HG03571 (cell line): ENCODE measurements around the gene MYO6.

ENCODE experiments used
- ATAC-seq: cut with Tn5 transposase; IDR thresholded peaks from one replicate; pipeline ENCODE4 v1.9.1; 2021; ENCODE audit not compliant: unreplicated experiment

The MYO6 gene

DNA sequence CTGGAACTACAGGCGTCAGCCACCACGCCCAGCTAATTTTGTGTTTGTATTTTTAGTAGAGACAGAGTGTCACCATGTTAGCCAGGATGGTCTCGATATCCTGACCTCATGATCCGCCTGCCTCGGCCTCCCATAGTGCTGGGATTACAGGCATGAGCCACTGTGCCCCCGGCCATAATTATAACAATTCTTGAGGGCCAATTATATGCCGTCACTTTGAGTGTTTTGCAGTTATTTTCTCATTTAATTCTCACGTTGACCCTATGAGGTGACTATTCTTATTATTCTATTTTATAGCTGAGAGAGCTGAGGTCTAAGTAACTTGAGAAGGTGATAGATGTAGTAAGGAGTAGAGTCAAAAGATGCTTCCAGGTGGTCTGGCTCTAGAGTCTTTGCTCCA is 13.0 kb downstream of the MYO6 start:
- no peak for ATAC-seq

DNA sequence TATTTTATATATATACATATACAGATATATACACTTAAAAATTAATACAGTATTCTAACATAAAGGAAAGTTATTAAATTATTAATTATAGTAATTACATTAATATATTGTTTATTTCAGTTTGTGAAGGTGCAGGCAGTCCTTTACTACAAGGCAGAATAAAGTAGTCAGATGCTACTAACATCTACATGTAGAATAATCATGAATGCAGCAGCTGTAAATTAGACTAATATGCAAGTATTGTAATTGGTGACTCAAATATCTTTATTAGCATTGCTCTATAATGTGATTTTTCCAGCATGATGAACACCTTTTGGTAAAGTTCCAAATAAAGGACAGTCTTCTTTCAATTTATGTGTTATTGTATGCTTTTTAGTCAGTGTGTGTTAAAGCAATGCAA is 17.3 kb downstream of the MYO6 start:
- no peak for ATAC-seq

DNA sequence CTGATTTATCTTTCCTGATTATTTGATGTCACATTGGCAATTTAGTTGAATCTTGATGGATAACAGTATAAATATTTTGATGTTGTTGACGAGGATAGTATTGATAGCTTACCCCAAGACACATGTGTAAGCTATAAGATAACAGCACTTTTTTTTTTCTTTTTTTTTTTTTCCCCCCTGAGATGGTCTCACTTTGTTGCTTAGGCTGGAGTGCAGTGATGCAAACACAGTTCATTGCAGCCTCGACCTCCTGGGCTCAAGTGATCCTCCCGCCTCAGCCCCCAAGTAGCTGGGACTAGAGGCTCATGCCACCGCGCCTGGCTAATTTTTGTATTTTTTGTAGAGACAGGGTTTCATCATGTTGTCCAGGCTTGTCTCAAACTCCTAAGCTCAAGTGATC is 21.8 kb downstream of the MYO6 start:
- ATAC-seq = no peak

DNA sequence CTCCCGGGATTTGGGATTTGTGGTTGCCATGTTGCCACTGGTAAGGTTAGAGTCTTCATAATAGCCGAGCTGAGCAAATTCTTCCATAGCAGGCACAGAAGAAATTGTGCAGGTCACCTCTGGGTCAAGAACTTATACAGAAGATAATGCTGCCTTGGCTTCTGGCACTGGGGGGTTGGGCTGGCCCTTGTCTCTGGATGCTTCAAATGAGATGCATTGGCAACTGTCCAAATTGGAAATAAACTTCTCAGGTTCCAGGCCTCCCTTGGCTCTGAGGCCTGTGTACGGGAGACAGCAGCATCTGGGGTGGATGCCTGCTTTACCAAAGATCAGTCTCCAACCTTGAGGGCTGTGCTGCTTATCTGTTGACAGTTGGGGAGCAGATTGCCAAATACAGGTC is 26.2 kb downstream of the MYO6 start:
- no peak for ATAC-seq

DNA sequence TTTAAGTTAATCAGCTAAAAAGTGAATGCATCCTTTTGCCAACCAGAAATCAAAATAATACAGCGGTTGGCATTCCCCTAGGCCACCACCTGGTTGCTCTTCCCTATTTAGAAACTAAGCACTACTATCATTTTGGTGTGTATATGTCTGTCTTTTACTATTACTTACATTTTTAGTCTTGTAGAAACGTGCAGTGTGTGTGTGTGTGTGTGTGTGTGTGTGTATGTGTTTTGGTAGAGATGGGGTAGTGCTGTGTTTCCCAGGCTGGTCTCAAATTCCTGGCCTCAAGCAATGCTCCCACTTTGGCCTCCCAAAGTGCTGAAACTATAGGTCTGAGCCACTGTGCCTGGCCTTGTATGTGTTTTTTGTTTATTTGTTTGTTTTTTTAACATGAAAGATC is 27.4 kb downstream of the MYO6 start:
- ATAC-seq = no peak

DNA sequence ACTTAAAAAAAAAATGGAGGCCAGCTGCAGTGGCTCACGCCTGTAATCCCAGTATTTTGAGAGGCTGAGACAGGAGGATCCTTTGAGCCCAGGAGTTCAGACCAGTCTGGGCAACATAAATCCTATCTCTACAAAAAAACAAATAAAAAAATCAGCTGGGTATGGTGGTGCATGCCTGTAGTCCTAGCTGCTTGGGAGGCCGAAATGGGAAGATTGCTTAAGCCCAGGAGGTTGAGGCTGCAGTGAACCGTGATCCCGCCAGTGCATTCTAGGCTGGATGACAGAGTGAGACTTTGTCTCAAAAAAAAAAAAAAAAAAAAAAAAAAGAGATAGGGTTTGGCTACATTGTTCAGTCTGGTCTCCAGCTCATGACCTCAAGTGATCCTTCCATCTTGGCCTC is 29.7 kb downstream of the MYO6 start:
- no peak for ATAC-seq

DNA sequence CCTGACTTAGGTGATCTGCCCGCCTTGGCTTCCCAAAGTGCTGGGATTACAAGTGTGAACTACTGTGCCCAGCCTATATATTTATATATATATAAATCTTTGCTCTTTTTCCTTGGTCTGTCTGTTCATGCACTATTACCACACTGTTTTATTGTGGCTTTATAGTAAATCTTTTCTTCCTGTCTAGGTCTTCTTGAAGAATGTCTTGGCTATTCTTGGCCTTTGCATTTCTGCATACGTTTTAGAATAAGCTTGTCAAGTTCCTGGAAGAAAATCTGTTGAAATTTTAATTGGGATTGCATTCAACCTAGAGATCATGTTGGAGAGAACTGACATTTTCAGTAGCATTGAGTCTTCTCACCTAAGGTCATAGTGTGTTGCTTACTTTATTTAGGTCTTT is 37.1 kb downstream of the MYO6 start:
- no peak for ATAC-seq

DNA sequence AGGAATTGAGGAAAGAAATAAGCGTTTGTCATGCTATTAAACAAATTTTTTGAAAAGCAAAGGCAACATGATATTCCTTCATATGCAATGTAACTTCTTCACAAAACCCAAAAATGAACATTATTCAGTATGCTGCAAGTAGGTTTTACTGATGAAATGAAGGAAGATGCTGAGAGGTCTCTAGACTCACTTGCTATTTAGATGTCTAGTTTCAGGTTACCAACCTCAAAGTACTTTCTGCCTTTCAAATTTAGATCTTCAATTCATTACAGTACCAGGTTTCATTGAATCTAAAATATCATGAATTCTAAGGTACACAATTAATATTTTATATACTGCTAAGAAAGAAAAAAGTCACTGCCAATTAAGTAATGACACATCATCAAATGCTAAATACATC is 39.9 kb downstream of the MYO6 start:
- ATAC-seq = no peak

DNA sequence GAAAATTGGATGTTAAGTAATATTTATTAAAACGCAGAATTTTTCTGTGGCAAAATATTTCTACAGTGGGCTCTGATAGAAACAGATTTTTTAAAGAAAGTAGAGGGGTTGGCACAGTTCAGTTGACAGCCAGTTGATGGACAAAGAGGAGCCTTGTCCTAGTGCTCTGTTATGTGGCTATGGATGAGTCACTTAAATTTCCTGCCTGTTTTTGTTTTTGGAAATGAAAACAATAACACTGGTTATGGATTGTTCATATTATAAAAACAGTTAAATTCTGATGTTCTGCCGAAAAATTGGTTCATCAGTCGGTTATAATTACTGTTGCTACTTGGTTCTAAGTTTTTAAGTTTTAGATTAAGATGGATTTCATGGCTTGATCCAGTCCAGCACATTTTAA is 42.8 kb downstream of the MYO6 start:
- no peak for ATAC-seq

DNA sequence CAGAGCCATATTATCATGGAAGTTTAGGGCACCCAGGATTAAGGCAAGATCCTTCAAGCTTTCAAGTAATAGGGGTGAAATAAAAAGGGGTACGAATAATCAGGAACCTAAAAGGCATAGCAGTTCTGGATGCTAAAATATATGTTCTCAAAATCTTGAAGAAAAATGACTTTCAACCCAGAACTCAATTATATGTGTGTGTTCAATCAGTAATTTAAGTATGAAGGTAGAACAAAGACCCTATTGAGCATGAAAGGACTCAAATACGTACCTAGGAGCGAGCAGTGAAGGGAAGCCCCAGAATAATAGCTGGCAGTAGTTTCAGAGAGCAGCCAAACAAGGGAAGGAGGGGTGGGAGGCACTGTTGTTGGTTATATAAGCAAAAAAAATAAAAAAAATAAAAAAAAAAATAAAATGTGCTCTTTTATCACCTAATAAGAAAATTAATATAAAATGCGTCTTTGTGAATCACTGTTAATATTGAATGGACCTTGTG is 45.4 kb downstream of the MYO6 start:
- no peak for ATAC-seq

DNA sequence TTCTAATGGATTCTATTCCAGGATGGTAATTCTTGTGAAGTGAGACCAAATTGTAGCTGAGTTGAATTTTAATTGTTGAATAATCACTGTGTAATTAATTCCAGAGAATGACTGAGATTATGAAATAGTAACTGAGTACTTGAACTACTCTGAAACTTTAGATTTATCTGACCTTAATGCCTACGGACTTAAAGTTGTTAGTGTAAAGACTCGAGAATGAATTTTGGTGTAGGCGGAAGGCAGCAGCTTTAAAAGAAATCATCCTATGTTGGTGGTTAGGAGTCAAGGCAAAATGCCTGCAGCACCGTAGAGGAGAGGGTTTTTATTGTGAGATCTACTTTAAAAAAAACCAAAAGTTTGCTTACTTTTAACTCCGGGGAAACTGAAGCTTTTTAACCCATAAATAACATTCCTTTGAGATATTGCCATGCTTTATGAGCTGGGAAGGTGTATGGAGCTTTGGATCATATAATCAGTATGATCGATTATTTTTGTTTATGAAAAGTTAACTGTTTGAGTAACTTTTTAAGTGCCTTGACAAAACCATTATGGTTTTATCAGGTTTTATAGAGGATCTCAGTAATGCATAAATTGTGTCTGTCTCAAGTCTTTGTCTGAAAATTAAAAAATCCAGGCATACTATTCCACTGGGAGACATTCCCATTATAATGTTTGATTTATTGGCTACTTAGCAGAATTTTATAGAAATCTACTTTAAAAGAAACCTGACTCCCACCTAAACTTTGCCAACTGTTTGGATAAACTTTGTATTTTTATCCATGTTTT is 46.1 kb downstream of the MYO6 start:
- no peak for ATAC-seq

DNA sequence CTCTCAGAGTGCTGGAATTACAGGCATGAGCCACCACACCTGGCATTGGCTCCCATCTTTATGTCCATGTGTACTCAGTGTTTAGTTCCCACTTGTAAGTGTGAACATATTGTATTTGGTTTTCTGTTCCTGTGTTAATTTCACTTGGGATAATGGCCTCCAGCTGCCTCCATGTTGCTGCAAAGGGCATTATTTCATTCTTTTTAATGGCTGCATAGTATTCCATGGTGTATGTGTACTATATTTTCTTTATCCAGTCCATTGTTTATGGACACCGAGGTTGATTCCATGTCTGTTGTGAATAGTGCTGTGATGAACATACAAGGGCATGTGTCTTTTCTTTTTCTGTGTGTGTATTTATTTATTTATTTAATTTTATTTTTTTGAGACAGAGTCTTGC is 47.7 kb downstream of the MYO6 start:
- ATAC-seq = no peak

DNA sequence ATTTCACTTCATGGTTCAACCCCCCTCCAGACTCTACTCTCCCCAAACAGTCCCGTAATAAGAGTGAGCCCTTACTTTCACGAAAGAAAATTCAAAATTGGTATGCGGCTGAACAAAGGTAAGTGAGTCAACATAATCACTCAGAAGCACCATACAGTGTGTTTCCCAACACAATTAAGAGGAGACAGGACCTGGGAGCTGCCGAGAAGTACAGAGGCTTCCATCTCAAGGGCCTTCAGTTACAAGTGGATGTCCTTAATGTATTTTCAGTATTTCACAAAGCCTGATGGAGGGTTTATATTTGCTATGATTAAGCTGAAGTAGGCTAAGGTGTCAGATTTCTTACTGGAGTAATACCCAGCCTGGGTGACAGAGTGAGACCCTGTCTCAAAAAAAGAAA is 51.1 kb downstream of the MYO6 start:
- no peak for ATAC-seq

DNA sequence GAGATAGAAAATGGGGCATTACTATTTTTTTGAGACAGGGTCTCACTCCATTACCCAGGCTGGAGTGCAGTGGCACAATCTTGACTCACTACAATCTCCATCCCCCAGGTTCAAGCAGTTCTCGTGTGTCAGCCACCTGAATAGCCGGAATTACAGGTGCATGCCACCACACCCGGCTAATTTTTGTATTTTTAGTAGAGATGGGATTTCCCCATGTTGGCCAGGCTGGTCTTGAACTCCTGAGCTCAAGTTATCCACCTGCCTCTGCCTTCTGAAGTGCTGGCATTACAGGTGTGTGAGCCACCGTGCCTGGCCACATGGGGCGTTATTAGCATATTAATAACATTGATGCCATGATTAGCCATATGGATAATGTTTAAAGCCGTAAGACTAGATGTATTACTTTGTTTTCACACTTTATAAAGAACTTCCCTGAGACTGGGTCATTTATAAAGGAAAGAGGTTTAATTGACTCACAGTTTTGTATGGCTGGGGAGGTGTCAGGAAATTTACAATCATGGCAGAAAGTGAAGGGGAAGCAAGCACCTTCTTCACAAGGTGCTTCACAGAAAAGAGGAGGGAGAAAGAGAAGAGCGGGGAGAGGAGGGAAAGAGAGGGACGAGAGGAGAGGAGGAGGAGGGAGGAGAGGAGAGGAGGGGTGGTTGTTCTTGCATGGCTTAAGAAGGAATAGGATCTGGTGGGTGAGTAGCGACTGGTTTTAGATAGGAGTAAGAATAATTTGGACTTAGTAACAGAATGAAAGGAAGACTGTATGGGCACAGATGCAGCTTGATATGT is 51.9 kb downstream of the MYO6 start:
- ATAC-seq = no peak

DNA sequence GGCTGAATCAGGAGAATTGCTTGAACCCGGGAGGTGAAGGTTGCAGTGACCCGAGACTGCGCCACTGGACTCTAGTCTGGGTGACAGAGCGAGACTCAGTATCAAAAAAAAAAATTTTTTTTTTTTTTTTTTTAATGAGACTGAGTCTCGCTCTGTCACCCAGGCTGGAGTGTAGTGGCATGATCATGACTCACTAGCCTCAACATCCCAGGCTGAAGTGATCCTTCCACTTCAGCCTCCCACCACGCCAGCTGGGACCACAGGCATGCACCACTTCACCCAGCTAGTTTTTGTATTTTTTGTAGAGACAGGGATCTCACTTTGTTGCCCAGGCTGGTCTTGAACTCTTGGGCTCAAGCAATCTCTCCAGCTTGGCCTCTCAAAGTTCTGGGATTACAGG is 53.3 kb downstream of the MYO6 start:
- ATAC-seq = no peak

DNA sequence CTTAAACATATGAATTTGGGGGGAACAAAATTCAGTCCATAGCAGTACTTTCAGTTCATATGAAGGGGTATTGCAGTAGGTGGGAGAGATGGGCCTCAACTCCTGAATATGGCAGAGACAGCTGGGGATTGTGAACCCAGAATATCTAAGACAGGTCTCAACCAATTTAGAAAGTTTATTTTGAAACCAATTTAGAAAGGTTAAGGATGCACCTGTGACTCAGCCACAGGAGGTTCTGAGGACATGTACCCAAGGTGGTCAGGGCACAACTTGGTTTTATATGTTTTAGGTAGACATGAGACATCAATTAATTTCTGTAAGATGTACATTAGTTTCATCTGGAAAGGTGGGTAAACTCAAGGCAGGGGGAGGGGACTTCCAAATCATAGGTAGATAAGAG is 59.5 kb downstream of the MYO6 start:
- ATAC-seq = no peak

DNA sequence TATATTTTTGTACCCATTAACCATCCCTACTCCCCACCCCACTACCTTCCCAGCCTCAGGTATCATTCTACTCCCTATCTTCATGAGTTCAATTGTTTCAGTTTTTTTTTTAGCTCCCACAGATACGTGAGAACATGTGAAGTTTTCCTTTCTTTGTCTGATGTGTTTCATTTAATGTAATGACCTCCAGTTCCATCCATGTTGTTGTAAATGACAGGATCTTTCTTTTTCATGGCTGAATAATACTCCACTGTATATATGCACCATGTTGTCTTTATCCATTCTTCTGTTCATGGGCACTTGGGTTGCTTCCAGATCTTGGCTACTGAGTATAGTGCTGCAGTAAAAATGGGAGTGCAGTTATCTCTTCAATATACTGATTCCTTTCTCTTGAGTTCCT is 63.5 kb downstream of the MYO6 start:
- no peak for ATAC-seq

DNA sequence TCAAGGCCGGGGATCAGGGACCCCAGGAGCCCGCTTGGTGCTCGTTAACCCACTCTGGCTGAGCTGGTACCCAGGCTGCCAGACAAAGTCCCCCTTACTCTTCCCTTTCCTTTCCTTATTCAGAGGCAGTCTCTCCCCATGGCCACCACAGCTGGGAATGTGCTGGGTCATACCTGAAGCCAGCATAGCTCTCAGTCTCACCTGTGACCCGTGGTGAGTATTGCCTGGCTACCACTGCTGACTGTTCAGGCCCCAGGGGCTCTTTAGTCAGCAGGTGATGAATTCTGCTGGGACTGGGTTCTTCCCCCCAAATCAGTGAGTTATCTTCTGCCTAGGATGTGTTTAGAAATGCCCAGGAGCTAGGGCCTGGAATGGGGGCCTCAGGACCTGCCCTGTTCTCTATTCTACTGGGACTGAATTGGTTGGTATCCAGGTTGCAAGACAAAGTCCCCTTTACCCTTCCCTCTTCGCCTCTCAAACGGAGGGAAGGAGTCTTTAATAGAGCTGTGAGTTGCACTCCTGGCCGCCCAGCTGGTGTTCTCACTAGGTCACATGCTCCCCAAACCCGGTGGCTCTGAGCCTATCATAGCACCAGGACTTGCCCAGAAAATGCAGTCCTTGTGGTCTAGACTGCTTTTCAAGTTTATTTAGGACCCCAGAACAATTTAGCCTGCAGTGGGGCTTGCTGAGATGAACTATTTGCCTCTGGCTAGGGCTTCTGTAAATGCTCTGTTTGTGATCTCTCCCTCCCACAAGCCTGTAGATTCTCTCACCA is 64.6 kb downstream of the MYO6 start:
- no peak for ATAC-seq

DNA sequence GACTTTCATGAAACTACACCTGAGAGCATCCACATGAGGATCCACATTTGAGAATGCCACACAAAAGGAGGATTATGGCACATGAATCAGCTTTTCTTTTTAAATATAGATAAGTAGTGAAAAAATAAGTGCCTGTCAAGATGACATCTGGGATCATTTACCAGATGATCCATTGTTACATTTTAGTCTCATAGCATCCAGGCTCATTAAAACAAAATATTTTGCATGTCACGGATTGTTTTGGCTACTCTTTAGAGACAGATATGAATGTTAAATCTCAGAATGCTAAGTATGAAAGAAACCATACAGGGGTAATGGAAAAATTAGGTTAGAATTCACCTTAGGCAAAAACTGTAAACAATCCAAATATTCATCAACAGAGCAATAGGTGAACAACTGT is 66.7 kb downstream of the MYO6 start:
- no peak for ATAC-seq

DNA sequence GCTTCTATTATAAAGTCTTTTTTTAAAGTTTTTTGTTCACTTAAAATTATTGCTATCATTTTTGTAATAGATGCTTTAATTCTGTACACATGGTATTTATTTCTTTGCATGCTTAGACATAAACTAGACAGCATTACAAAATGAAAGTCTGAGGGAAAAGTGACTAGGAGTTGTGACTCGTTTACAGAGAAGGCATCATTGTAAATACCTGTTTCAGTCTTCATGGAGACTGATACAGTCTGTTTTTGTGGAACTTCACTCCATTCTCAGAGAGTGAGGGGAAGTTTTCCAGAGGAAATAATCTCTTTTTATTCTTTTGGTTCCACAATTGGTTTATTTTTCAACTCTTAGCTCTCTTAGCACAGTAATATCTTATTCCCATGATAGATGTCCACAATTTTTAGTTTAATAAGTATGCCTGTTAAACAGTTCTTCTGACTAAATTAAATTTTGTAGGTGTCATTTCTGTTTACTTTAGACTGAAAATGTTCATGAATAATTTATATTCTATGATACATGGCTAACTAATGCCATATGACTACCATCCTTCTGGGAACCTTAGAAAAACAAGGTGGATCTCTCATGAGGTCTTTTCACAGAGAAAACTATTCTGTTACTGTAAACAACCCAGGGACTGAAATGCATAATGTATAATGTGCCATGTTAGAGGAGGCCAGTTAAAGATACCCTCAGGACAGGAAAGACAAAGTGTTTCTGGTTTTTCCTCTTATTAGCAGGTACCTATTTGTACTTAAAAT is 69.2 kb downstream of the MYO6 start:
- ATAC-seq = no peak
